OCI-LY7 (cell line): ENCODE data around the gene LCP2. TPM values are rescaled to one million over a fixed set of nuclear protein-coding genes. Genes with fewer than 3 reads are reported as not detected.

ENCODE experiments used
- BruUV-seq: library from RNA; stranded (reverse); fragments of 400-500 nt; replicated peaks from 2 replicates; lab custom pipeline; 2021; lab: Mats Ljungman, UMichigan
- CTCF ChIA-PET: fragments of 300-600 bp; sonication (Branson Sonifier 250); formaldehyde crosslinking; loops from one replicate; lab custom pipeline; 2022; ENCODE audit warnings: antibody characterized with exemption; ENCODE audit not compliant: unreplicated experiment; lab: Charles Lee
- POLR2A ChIA-PET: fragments of 300-600 bp; sonication (Branson Sonifier 250); formaldehyde crosslinking; loops from one replicate; lab custom pipeline; 2022; ENCODE audit warnings: antibody characterized with exemption; lab: Charles Lee
- DNase-seq: peaks from one replicate; pipeline ENCODE4 v3.0.0-alpha.2; 2015; ENCODE audit warnings: low spot score
- H2AFZ ChIP-seq: fragments of 200-600 bp; sonication (generic), shearing (Covaris generic); 2 replicates; pipeline ENCODE4 v1.6.1; 2014; ENCODE audit warnings: mild to moderate bottlenecking, antibody characterized with exemption, low read length, moderate library complexity
- H3K27ac ChIP-seq: fragments of 200-600 bp; sonication (generic); 2 replicates; pipeline ENCODE4 v1.5.1; 2014; ENCODE audit warnings: mixed run types, low read depth, mild to moderate bottlenecking, moderate library complexity, low read length, inconsistent platforms; ENCODE audit not compliant: poor library complexity, severe bottlenecking
- H3K36me3 ChIP-seq: fragments of 200-600 bp; sonication (generic); 2 replicates; pipeline ENCODE4 v1.6.1; 2014; ENCODE audit warnings: mild to moderate bottlenecking, antibody characterized with exemption, low read length, moderate library complexity, mixed read lengths; ENCODE audit not compliant: insufficient read depth
- H3K4me1 ChIP-seq: fragments of 200-600 bp; sonication (generic); 2 replicates; pipeline ENCODE4 v1.5.1; 2014; ENCODE audit warnings: mild to moderate bottlenecking, low read length; ENCODE audit not compliant: insufficient read depth, poor library complexity, severe bottlenecking
- H3K4me2 ChIP-seq: fragments of 200-600 bp; sonication (generic); 2 replicates; pipeline ENCODE4 v1.6.1; 2014; ENCODE audit warnings: mild to moderate bottlenecking, low read length
- H3K4me3 ChIP-seq: fragments of 200-600 bp; sonication (generic); 2 replicates; pipeline ENCODE4 v1.5.1; 2014; ENCODE audit warnings: mild to moderate bottlenecking, low read depth, low read length; ENCODE audit not compliant: poor library complexity, severe bottlenecking
- H3K79me2 ChIP-seq: fragments of 200-600 bp; sonication (generic); 2 replicates; pipeline ENCODE4 v1.6.1; 2016; ENCODE audit warnings: low read depth, mild to moderate bottlenecking, low read length, moderate library complexity, mixed read lengths; ENCODE audit not compliant: insufficient read depth
- H3K9me2 ChIP-seq: fragments of 200-600 bp; sonication (generic); 2 replicates; pipeline ENCODE4 v1.6.1; 2016; ENCODE audit warnings: mild to moderate bottlenecking, low read length, mixed read lengths; ENCODE audit not compliant: insufficient read depth
- H3K9me3 ChIP-seq: fragments of 200-600 bp; sonication (generic); 2 replicates; pipeline ENCODE4 v1.6.1; 2014; ENCODE audit warnings: mild to moderate bottlenecking, mixed run types, low read length, mixed read lengths
- H4K20me1 ChIP-seq: fragments of 200-600 bp; sonication (generic); 2 replicates; pipeline ENCODE4 v1.6.1; 2014; ENCODE audit warnings: mild to moderate bottlenecking, antibody characterized with exemption, low read length, moderate library complexity, mixed read lengths; ENCODE audit not compliant: insufficient read depth
- EZH2phosphoT487 ChIP-seq: fragments of 200-600 bp; sonication (generic); IDR thresholded peaks from 2 replicates; pipeline ENCODE4 v1.6.1; 2018; ENCODE audit warnings: low read depth, borderline replicate concordance, mild to moderate bottlenecking, mixed run types, antibody characterized with exemption, low read length, moderate library complexity, mixed read lengths
- intact Hi-C: fragments of 100-400 bp; cut with micrococcal nuclease; formaldehyde crosslinking; loops from one replicate; pipeline ENCODE4 v1.10.0; 2022; ENCODE audit not compliant: unreplicated experiment
- total RNA-seq, 2 experiments: library from RNA; depleted of rRNA in 1 of 2; stranded (reverse); fragments of >200 nt in 1 of 2; shearing (Covaris generic) in 1 of 2; gene quantifications; 2 replicates each; pipeline ENCODE4 v1.2.3, GENCODE V29; 2014 to 2022
- TF ChIP-seq, protein P1 (sequence below): fragments of 200-600 bp; sonication (generic); conservative IDR thresholded peaks from 2 replicates; pipeline ENCODE4 v1.5.1; 2014; ENCODE audit warnings: mild to moderate bottlenecking, antibody characterized with exemption, low read length, moderate library complexity, mixed read lengths

Gene LCP2
- total RNA-seq, 2 experiments from 2014 or later, result 2.6 TPM; not detected in 1

DNA sequence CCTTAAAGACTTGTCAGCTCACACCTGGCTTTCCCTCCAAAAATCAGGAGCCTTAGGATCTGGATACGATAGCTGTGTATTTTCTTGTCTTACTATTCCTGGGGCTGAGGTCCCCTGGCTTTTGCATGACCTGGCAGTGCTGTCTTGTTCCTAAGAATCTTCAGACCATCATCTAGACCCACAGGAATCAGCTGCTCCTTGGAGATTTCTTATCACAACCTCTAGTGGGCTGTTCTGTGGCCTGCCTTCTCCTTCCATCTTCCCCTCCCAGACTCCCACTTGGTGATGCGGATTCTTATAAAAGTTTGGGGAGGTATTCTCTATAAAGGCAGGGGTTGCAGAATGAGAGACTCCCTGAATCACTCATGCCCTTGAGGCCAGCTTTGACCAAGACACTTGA lies 21.4 kb downstream of the LCP2 start:
- Histone ChIP-seq H3K9me2 (no peaks in the 10 kb centered on the region), H3K9me3 (no peaks in the 10 kb centered on the region), H2AFZ (no peak overlapping the region), H3K27ac (no peak overlapping the region), H3K36me3 (no peaks in the 10 kb centered on the region), H3K79me2 (no peaks in the 10 kb centered on the region), H3K4me3 (no peak overlapping the region), H3K4me2 (no peak overlapping the region), H3K4me1 (peaks cover 28% of the 10 kb centered on the region), H4K20me1 (no peaks in the 10 kb centered on the region)
- TF ChIP-seq EZH2phosphoT487, result no peak
- TF ChIP-seq, protein P1, sequence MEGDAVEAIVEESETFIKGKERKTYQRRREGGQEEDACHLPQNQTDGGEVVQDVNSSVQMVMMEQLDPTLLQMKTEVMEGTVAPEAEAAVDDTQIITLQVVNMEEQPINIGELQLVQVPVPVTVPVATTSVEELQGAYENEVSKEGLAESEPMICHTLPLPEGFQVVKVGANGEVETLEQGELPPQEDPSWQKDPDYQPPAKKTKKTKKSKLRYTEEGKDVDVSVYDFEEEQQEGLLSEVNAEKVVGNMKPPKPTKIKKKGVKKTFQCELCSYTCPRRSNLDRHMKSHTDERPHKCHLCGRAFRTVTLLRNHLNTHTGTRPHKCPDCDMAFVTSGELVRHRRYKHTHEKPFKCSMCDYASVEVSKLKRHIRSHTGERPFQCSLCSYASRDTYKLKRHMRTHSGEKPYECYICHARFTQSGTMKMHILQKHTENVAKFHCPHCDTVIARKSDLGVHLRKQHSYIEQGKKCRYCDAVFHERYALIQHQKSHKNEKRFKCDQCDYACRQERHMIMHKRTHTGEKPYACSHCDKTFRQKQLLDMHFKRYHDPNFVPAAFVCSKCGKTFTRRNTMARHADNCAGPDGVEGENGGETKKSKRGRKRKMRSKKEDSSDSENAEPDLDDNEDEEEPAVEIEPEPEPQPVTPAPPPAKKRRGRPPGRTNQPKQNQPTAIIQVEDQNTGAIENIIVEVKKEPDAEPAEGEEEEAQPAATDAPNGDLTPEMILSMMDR, result no peak
- POLR2A ChIA-PET, result interaction anchor here (1.4 kb wide), 1 partner anchor 59 kb away, joined by 3 read pairs; no protein-coding TSS in a partner anchor
- no peak for DNase-seq
- CTCF ChIA-PET, result interaction anchor here (0.6 kb wide), 1 partner anchor 168 kb away, joined by 5 read pairs; no protein-coding TSS in a partner anchor
- intact Hi-C loops, result no loop called here
- BruUV-seq, result no TSS peak

DNA sequence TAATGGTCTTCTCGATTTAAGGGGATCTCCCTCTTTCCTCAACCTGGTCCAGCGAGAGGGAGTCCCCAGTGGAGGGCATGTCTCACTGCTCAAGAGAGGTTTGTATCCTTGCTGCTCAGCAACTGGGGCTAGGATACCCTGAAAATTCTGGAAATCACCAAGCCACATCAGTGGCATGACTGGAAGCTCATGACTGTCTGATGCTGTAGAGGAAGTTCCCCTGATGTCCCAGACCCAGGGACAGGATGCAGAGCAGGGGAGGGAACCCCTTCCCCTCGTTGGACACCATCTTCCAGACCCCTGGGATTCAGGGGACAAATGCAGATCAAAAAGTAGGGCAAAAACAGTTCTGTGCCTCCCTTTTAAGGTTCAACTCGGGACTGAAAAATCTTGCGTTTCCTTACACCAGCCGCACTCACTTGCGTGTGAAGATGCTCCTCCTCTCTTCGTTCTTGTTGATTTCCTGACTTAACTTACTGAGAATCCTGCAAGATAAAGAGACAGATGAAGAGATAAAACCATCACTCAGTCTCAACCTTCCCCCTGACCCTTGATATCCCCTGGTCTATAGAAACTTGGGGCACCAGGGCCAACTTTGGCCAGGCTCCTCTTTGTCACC lies 22.1 kb downstream of the LCP2 start:
- H3K36me3 ChIP-seq, result no peaks in the 10 kb centered on the region
- BruUV-seq, result no TSS peak
- H4K20me1 ChIP-seq, result no peaks in the 10 kb centered on the region
- no peak overlapping the region for H3K4me2 ChIP-seq
- H3K4me3 ChIP-seq, result no peak overlapping the region
- H3K79me2 ChIP-seq, result no peaks in the 10 kb centered on the region
- DNase-seq, result no peak
- CTCF ChIA-PET, result interaction anchor here (0.6 to 2.4 kb wide), 2 partner anchors 64 to 167 kb away, joined by 5 to 11 read pairs; no protein-coding TSS in a partner anchor
- POLR2A ChIA-PET, result interaction anchor here (1.4 kb wide), 1 partner anchor 59 kb away, joined by 3 read pairs; no protein-coding TSS in a partner anchor
- intact Hi-C loops, result no loop called here
- H3K9me3 ChIP-seq, result no peaks in the 10 kb centered on the region
- H2AFZ ChIP-seq, result no peak overlapping the region
- no peaks in the 10 kb centered on the region for H3K9me2 ChIP-seq
- H3K27ac ChIP-seq, result no peak overlapping the region
- TF ChIP-seq, protein P1, result no peak
- TF ChIP-seq EZH2phosphoT487, result no peak
- peaks cover 28% of the 10 kb centered on the region for H3K4me1 ChIP-seq
